Small intestine (tissue), 7 donors: Measurements from ENCODE around the gene COQ8A. TPM values are rescaled to one million over a fixed set of nuclear protein-coding genes. Genes with fewer than 3 reads are reported as not detected.
A peak's percentile ranks its signal among the peaks of the same experiment; 100 is the strongest.

Source experiments
- DNase-seq, 2 donors: peaks; one replicate each; pipeline versions ENCODE4 v3.0.0 to v3.0.0-alpha.2; 2013
- FAIRE-seq: peaks from 2 replicates; lab custom pipeline; 2012; peaks lifted over from hg19 to GRCh38; lab: Jason Lieb, UNC
- H3K27ac ChIP-seq, 3 donors: one replicate each; pipeline ENCODE4 v1.5.1; 2013; ENCODE audit warnings: low read length in 2 of 3, mild to moderate bottlenecking in 2 of 3, control low read depth in 1 of 3, inconsistent platforms in 1 of 3, low read depth in 1 of 3, moderate library complexity in 1 of 3
- H3K27me3 ChIP-seq, 3 donors: one replicate each; pipeline ENCODE4 v1.6.1; 2013; ENCODE audit warnings: low read length in 3 of 3, inconsistent platforms in 1 of 3; ENCODE audit not compliant: control insufficient read depth in 3 of 3, insufficient read depth in 3 of 3
- H3K36me3 ChIP-seq, 3 donors: one replicate each; pipeline ENCODE4 v1.6.1; 2013; ENCODE audit warnings: low read length in 3 of 3, inconsistent platforms in 1 of 3, low read depth in 1 of 3, mild to moderate bottlenecking in 1 of 3, moderate library complexity in 1 of 3; ENCODE audit not compliant: control insufficient read depth in 3 of 3, insufficient read depth in 2 of 3
- H3K4me1 ChIP-seq, 3 donors: one replicate each; pipeline ENCODE4 v1.6.1; 2013; ENCODE audit warnings: low read length in 2 of 3, inconsistent platforms in 1 of 3, low read depth in 1 of 3, mild to moderate bottlenecking in 1 of 3, moderate library complexity in 1 of 3; ENCODE audit not compliant: control insufficient read depth in 3 of 3, insufficient read depth in 2 of 3
- H3K4me3 ChIP-seq, 3 donors: one replicate each; pipeline ENCODE4 v1.5.1; 2013; ENCODE audit warnings: low read length in 3 of 3, control low read depth in 1 of 3, inconsistent platforms in 1 of 3, low read depth in 1 of 3, mild to moderate bottlenecking in 1 of 3, moderate library complexity in 1 of 3
- H3K9me3 ChIP-seq, 2 donors: one replicate each; pipeline ENCODE4 v1.6.1; 2013; ENCODE audit warnings: low read depth in 1 of 2, low read length in 1 of 2; ENCODE audit not compliant: control insufficient read depth in 2 of 2, insufficient read depth in 1 of 2
- WGBS, 3 donors: extraction: QIAGEN DNeasy Blood & Tissue Kit; methylation state at CpG; one replicate each; pipeline ENCODE4 v1.1.7; 2013; 5-methylcytosine and 5-hydroxymethylcytosine counted together
- polyA plus RNA-seq, 4 donors: library from polyadenylated mRNA; stranded (reverse) in 3 of 4; unstranded in 1 of 4; fragments of 200-250 nt in 3 of 4; fragments of 120-200 nt in 1 of 4; gene quantifications; one replicate each; pipeline versions ENCODE4 v1.2.1 to v1.2.3, GENCODE V29; 2013
- donor health status: healthy with polysubstance abuse.
- donor health status: control.
- donor health status: control.
- donor health status: Bipolar disorder and iron deficiency.
- donor health status: healthy.

COQ8A gene
- polyA plus RNA-seq, 4 donors: 35.7 to 52.6 (median 47.7) TPM

GRCh38 chr1:226895644-226896043, 44.5 kb upstream of the COQ8A start:
- Histone ChIP-seq H3K27me3 (no peaks in the 10 kb centered on the region), H3K9me3 (no peaks in the 10 kb centered on the region), H3K4me3 (no peak overlapping the region), H3K36me3 (peaks cover 6 to 57% (median 8%) of the 10 kb centered on the region in 3 donors), H3K27ac (no peak overlapping the region), H3K4me1 (no peaks in the 10 kb centered on the region)
- FAIRE-seq (no peak), DNase-seq (no peak)
- 77 to 81% (median 78%) methylated on average over 11 of the region's 11 CpGs for WGBS, 3 donors

- H3K36me3 ChIP-seq: peaks cover 6 to 36% (median 7%) of the 10 kb centered on the region in 3 donors
- no peaks in the 10 kb centered on the region for H3K4me1 ChIP-seq
- H3K27me3 ChIP-seq: no peaks in the 10 kb centered on the region
- 87 to 96% (median 95%) methylated on average over 3 of the region's 3 CpGs for WGBS, 3 donors
- H3K9me3 ChIP-seq: no peaks in the 10 kb centered on the region
- no peak overlapping the region for H3K4me3 ChIP-seq
- FAIRE-seq (no peak), DNase-seq (no peak)
- H3K27ac ChIP-seq: no peak overlapping the region
Observed at GRCh38 chr1:226898246-226898645, 41.8 kb upstream of the COQ8A start.

- Histone ChIP-seq H3K27ac (no peak overlapping the region), H3K36me3 (peaks cover 6 to 9% (median 8%) of the 10 kb centered on the region in 3 donors), H3K9me3 (no peaks in the 10 kb centered on the region), H3K4me3 (no peak overlapping the region), H3K27me3 (no peaks in the 10 kb centered on the region), H3K4me1 (no peaks in the 10 kb centered on the region)
- FAIRE-seq (no peak), DNase-seq (no peak)
- 76 to 89% (median 80%) methylated on average over 4 of the region's 4 CpGs for WGBS, 3 donors
Observed at GRCh38 chr1:226901421-226901820, 38.7 kb upstream of the COQ8A start.

GRCh38 chr1:226902601-226903000, 37.5 kb upstream of the COQ8A start:
- 74 to 82% (median 80%) methylated on average over 4 of the region's 4 CpGs for WGBS, 3 donors
- Histone ChIP-seq H3K27me3 (no peaks in the 10 kb centered on the region), H3K36me3 (peaks cover 2 to 9% (median 8%) of the 10 kb centered on the region in 3 donors), H3K4me3 (no peak overlapping the region), H3K9me3 (no peaks in the 10 kb centered on the region), H3K27ac (no peak overlapping the region), H3K4me1 (no peaks in the 10 kb centered on the region)
- no peak for FAIRE-seq
- no peak for DNase-seq

GRCh38 chr1:226903819-226904716, 36.0 kb upstream of the COQ8A start:
- H3K9me3 ChIP-seq: no peaks in the 10 kb centered on the region
- H3K27ac ChIP-seq: no peak overlapping the region
- no peaks in the 10 kb centered on the region for H3K4me1 ChIP-seq
- WGBS, 3 donors: 72 to 89% (median 83%) methylated on average over 12 of the region's 12 CpGs
- DNase-seq (peak in 1 of 2 donors; percentile 9), FAIRE-seq (no peak)
- H3K36me3 ChIP-seq: peaks cover 2 to 11% (median 10%) of the 10 kb centered on the region in 3 donors
- no peaks in the 10 kb centered on the region for H3K27me3 ChIP-seq
- H3K4me3 ChIP-seq: no peak overlapping the region

GRCh38 chr1:226904772-226905171, 35.3 kb upstream of the COQ8A start:
- no peak overlapping the region for H3K27ac ChIP-seq
- no peaks in the 10 kb centered on the region for H3K9me3 ChIP-seq
- no peaks in the 10 kb centered on the region for H3K27me3 ChIP-seq
- FAIRE-seq (no peak), DNase-seq (no peak)
- no peaks in the 10 kb centered on the region for H3K4me1 ChIP-seq
- H3K36me3 ChIP-seq: peaks cover 2 to 10% (median 9%) of the 10 kb centered on the region in 3 donors
- WGBS, 3 donors: 74 to 91% (median 79%) methylated on average over 3 of the region's 3 CpGs
- H3K4me3 ChIP-seq: no peak overlapping the region

- Histone ChIP-seq H3K4me1 (no peaks in the 10 kb centered on the region), H3K27me3 (no peaks in the 10 kb centered on the region), H3K9me3 (no peaks in the 10 kb centered on the region), H3K4me3 (no peak overlapping the region), H3K36me3 (peaks cover 0 to 6% (median 5%) of the 10 kb centered on the region in 3 donors), H3K27ac (no peak overlapping the region)
- WGBS, 3 donors: 95 to 98% (median 96%) methylated on average over 10 of the region's 10 CpGs
- no peak for FAIRE-seq
- DNase-seq: no peak
Observed at GRCh38 chr1:226908419-226908818, 31.7 kb upstream of the COQ8A start.

GRCh38 chr1:226908913-226909312, 31.2 kb upstream of the COQ8A start:
- no peaks in the 10 kb centered on the region for H3K27me3 ChIP-seq
- FAIRE-seq: no peak
- no peaks in the 10 kb centered on the region for H3K4me1 ChIP-seq
- no peak overlapping the region for H3K4me3 ChIP-seq
- WGBS, 3 donors: 47 to 100% (median 90%) methylated on average over 1 of the region's 1 CpG
- DNase-seq: no peak
- H3K36me3 ChIP-seq: peaks cover 0 to 5% (median 5%) of the 10 kb centered on the region in 3 donors
- no peaks in the 10 kb centered on the region for H3K9me3 ChIP-seq
- H3K27ac ChIP-seq: no peak overlapping the region
